PFSK-1 (cell line): Measurements from ENCODE around the gene ZBTB16.

Source experiments
- POLR2AphosphoS5 ChIP-seq: IDR thresholded peaks from 2 replicates; pipeline ENCODE4 v1.6.1; 2012; ENCODE audit warnings: low read depth, mild to moderate bottlenecking, control low read depth, low read length, moderate library complexity
- TAF1 ChIP-seq: IDR thresholded peaks from 2 replicates; pipeline ENCODE4 v1.6.1; 2012; ENCODE audit warnings: low read length, control low read depth, borderline replicate concordance; ENCODE audit not compliant: insufficient read depth
- TF ChIP-seq, protein P1 (sequence below), 2 experiments: IDR thresholded peaks; 2 replicates each; pipeline versions ENCODE4 v1.6.1 to v1.8.0; 2011 to 2012; ENCODE audit warnings: low read depth in 2 of 2, low read length in 2 of 2, control low read depth in 1 of 2, inconsistent platforms in 1 of 2, mild to moderate bottlenecking in 1 of 2, moderate library complexity in 1 of 2; ENCODE audit not compliant: insufficient read depth in 1 of 2

DNA sequence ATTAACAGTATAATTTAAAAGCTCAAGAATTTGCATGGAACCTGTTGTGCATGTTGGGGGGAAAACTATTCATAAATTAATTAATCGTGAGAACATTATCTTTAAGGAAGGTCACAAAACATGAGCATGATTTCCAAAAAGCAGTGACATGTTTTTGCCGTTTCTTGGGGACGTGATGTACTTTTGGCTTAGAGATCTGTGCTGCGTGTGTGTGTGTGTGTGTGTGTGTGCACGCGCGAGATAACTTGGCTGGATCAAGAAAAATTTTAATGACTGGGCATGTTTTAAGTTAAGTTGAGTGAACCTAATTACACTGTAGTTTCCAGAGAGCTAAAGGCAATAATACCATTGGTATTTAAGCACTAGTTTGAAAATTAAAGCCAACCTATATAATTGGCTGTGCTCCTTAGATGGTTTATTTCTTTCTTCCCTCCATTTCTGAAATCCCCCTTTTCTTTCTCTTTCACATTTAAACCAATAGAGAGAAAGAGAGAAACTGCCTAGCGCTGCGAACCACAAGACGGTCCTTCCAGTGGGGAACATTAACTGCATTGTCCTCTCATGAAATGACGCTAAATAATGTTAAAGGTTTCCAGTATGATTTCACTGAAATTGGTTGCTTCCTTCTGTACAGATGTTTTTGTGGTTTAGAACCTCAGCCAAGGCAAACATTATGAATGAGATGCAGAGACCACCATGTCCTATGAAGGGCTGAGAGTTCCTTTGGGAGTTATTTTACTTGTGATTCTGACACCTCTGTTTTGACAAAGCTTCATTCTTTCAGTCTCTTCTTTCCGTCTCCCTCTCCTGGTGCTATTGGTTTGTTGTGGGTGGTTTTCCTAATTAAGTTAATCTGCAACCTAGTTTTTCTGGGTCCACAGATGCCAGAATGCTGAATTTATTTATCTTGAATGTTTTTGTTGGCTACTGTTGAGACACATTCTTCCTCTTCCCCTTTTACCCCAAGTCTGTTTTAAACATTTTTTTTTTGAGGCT lies 51.7 kb downstream of the ZBTB16 start:
- TF ChIP-seq, protein P1, sequence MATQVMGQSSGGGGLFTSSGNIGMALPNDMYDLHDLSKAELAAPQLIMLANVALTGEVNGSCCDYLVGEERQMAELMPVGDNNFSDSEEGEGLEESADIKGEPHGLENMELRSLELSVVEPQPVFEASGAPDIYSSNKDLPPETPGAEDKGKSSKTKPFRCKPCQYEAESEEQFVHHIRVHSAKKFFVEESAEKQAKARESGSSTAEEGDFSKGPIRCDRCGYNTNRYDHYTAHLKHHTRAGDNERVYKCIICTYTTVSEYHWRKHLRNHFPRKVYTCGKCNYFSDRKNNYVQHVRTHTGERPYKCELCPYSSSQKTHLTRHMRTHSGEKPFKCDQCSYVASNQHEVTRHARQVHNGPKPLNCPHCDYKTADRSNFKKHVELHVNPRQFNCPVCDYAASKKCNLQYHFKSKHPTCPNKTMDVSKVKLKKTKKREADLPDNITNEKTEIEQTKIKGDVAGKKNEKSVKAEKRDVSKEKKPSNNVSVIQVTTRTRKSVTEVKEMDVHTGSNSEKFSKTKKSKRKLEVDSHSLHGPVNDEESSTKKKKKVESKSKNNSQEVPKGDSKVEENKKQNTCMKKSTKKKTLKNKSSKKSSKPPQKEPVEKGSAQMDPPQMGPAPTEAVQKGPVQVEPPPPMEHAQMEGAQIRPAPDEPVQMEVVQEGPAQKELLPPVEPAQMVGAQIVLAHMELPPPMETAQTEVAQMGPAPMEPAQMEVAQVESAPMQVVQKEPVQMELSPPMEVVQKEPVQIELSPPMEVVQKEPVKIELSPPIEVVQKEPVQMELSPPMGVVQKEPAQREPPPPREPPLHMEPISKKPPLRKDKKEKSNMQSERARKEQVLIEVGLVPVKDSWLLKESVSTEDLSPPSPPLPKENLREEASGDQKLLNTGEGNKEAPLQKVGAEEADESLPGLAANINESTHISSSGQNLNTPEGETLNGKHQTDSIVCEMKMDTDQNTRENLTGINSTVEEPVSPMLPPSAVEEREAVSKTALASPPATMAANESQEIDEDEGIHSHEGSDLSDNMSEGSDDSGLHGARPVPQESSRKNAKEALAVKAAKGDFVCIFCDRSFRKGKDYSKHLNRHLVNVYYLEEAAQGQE (IDR thresholded peaks at IDR 0.05; ENCODE audit: insufficient read depth in 1 of 2, low read depth in 2 of 2, low read length in 2 of 2): no peak
- TF ChIP-seq TAF1 (no peak), POLR2AphosphoS5 (no peak; the same call in 1 of the 2 replicates)
